K562 (cell line): Measurements from ENCODE around the gene COL10A1. TPM values are rescaled to one million over a fixed set of nuclear protein-coding genes. Genes with fewer than 3 reads are reported as not detected.
A peak's percentile ranks its signal among the peaks of the same experiment; 100 is the strongest.

Source experiments
- ATAC-seq: fragments of 200-7000 bp; cut with Tn5 transposase; 3 replicates; pipeline ENCODE4 v1.9.1; 2020; ENCODE audit warnings: moderate library complexity
- BruUV-seq: library from RNA; stranded (reverse); fragments of 400-500 nt; replicated peaks from 2 replicates; lab custom pipeline; 2021; lab: Mats Ljungman, UMichigan
- CTCF ChIA-PET: fragments of 300-600 bp; formaldehyde crosslinking; extraction: SDS; loops from one replicate; lab custom pipeline; 2021; ENCODE audit warnings: low intra/inter-chr PET ratio; lab: Yijun Ruan, JAX
- POLR2A ChIA-PET: fragments of 300-600, 350-650 bp; sonication (Branson Sonifier 250); formaldehyde crosslinking; extraction: SDS; loops from one replicate; lab custom pipeline; 2021; ENCODE audit warnings: antibody characterized with exemption, inconsistent platforms; lab: Yijun Ruan, JAX
- DNase-seq, 4 experiments: peaks; one replicate each; pipeline versions ENCODE4 v3.0.0 to v3.0.0-alpha.2; 2011 to 2018; ENCODE audit warnings: low spot score in 3 of 4, mixed read lengths in 3 of 4; ENCODE audit errors: extremely low read depth in 1 of 4
- FAIRE-seq: peaks from 2 replicates; lab custom pipeline; 2011; peaks lifted over from hg19 to GRCh38; lab: Jason Lieb, UNC
- H2AFZ ChIP-seq: 2 replicates; pipeline ENCODE4 v1.6.0; 2011; ENCODE audit warnings: low read depth, low read length, control low read depth, inconsistent platforms
- H3K27ac ChIP-seq: fragments of 200-600 bp; 3 replicates; pipeline ENCODE4 v1.8.0; 2011; ENCODE audit warnings: low read depth, mild to moderate bottlenecking, control low read depth, inconsistent platforms, low read length, moderate library complexity, mixed read lengths; ENCODE audit errors: extremely low read depth
- H3K27me3 ChIP-seq, 2 experiments: fragments of 300-600 bp in 1 of 2; 2 replicates in 1 of 2; 3 replicates in 1 of 2; pipeline versions ENCODE4 v1.6.0 to v1.8.0; 2011; ENCODE audit warnings: inconsistent platforms in 2 of 2, low read length in 2 of 2, mild to moderate bottlenecking in 1 of 2, mixed read lengths in 1 of 2, moderate library complexity in 1 of 2; ENCODE audit not compliant: control insufficient read depth in 2 of 2, insufficient read depth in 2 of 2
- H3K36me3 ChIP-seq: fragments of 300-600 bp; 3 replicates; pipeline ENCODE4 v1.8.0; 2011; ENCODE audit warnings: mild to moderate bottlenecking, low read length, inconsistent platforms; ENCODE audit not compliant: control insufficient read depth, insufficient read depth
- H3K4me1 ChIP-seq, 2 experiments: fragments of 200-600 bp in 1 of 2; replicated peaks in 1 of 2; 2 replicates in 1 of 2; 3 replicates in 1 of 2; pipeline versions ENCODE4 v1.5.1 to v1.8.0; 2011; ENCODE audit warnings: inconsistent platforms in 2 of 2, low read length in 2 of 2, mild to moderate bottlenecking in 1 of 2, mixed read lengths in 1 of 2, moderate library complexity in 1 of 2; ENCODE audit not compliant: control insufficient read depth in 2 of 2, insufficient read depth in 2 of 2
- H3K4me2 ChIP-seq: 2 replicates; pipeline ENCODE4 v1.6.1; 2011; ENCODE audit warnings: low read length, control low read depth, inconsistent platforms, mixed read lengths; ENCODE audit not compliant: insufficient read depth
- H3K4me3 ChIP-seq: fragments of 200-600 bp; sonication (generic), shearing (Covaris generic); 2 replicates; pipeline ENCODE4 v1.5.1; 2016; ENCODE audit warnings: control low read depth, inconsistent platforms
- H3K79me2 ChIP-seq: fragments of 200-600 bp; 3 replicates; pipeline ENCODE4 v1.8.0; 2011; ENCODE audit warnings: low read length, inconsistent platforms; ENCODE audit not compliant: control insufficient read depth, insufficient read depth
- H3K9ac ChIP-seq, 2 experiments: 2 replicates each; pipeline versions ENCODE4 v1.6.0 to v1.6.1; 2011; ENCODE audit warnings: low read depth in 2 of 2, low read length in 2 of 2, control low read depth in 1 of 2, inconsistent platforms in 1 of 2, mild to moderate bottlenecking in 1 of 2, mixed read lengths in 1 of 2; ENCODE audit not compliant: insufficient read depth in 1 of 2
- H3K9me1 ChIP-seq: one replicate; pipeline ENCODE4 v1.6.0; 2011; ENCODE audit warnings: inconsistent platforms, mild to moderate bottlenecking, low read length, moderate library complexity; ENCODE audit not compliant: control insufficient read depth, insufficient read depth
- H3K9me3 ChIP-seq: replicated peaks from 2 replicates; pipeline ENCODE4 v1.5.1; 2011; ENCODE audit warnings: low read depth, low read length, inconsistent platforms; ENCODE audit not compliant: control insufficient read depth, insufficient read depth
- H4K20me1 ChIP-seq: replicated peaks from 2 replicates; pipeline ENCODE4 v1.6.1; 2011; ENCODE audit warnings: low read length, inconsistent platforms, mixed read lengths; ENCODE audit not compliant: control insufficient read depth, insufficient read depth
- CTCF ChIP-seq, 3 experiments: IDR thresholded peaks in 2 of 3; conservative IDR thresholded peaks in 1 of 3; 2 replicates each; pipeline ENCODE4 v1.5.1; 2011 to 2012; ENCODE audit warnings: low read length in 3 of 3, mild to moderate bottlenecking in 3 of 3, control low read depth in 2 of 3, improper control_type of control experiment in 1 of 3, inconsistent platforms in 1 of 3, low read depth in 1 of 3, mixed read lengths in 1 of 3, moderate library complexity in 1 of 3; ENCODE audit not compliant: insufficient read depth in 2 of 3
- ESRRA ChIP-seq: fragments of 450-650 bp; IDR thresholded peaks from 2 replicates; pipeline ENCODE4 v1.6.1; 2014; ENCODE audit warnings: low read depth, mild to moderate bottlenecking, moderate library complexity, borderline replicate concordance
- NFIC ChIP-seq: fragments of 450-650 bp; IDR thresholded peaks from 2 replicates; pipeline ENCODE4 v1.6.1; 2017; ENCODE audit warnings: mild to moderate bottlenecking, inconsistent platforms
- PHB ChIP-seq: fragments of 250-450 bp; sonication (Bioruptor Pico); IDR thresholded peaks from 2 replicates; pipeline ENCODE4 v1.5.0; 2021
- RAD21 ChIP-seq, 2 experiments: fragments of 250-450 bp in 1 of 2; fragments of 450-650 bp in 1 of 2; sonication (Bioruptor Pico) in 1 of 2; formaldehyde crosslinking in 1 of 2; IDR thresholded peaks in 1 of 2; conservative IDR thresholded peaks in 1 of 2; 2 replicates each; pipeline versions ENCODE4 v1.4.0 to v1.8.0; 2020 to 2022; ENCODE audit warnings: mild to moderate bottlenecking in 2 of 2, moderate library complexity in 1 of 2
- TEAD4 ChIP-seq, 2 experiments: sonication (generic) in 1 of 2; formaldehyde crosslinking in 1 of 2; IDR thresholded peaks; 2 replicates each; pipeline versions ENCODE4 v1.6.1 to v1.8.0; 2012 to 2022; ENCODE audit warnings: borderline replicate concordance in 1 of 2, inconsistent platforms in 1 of 2, low read length in 1 of 2, mild to moderate bottlenecking in 1 of 2, missing genetic modification reagents in 1 of 2
- WGBS: fragments of 100-300 bp; shearing (Covaris generic); methylation state at CpG from one replicate; pipeline ENCODE4 v1.1.6; 2016; ENCODE audit warnings: low coverage, mixed read lengths; ENCODE audit not compliant: insufficient coverage; ENCODE audit errors: missing lambda C conversion rate; 5-methylcytosine and 5-hydroxymethylcytosine counted together
- in situ Hi-C: fragments of 300-500 bp; cut with MboI; formaldehyde crosslinking; loops from 4 replicates; pipeline ENCODE4 v1.15.0; 2018; ENCODE audit warnings: inconsistent platforms, mixed read lengths
- intact Hi-C: fragments of 100-400 bp; cut with micrococcal nuclease; formaldehyde crosslinking; loops from 2 replicates; pipeline ENCODE4 v1.14.2; 2022
- polyA plus RNA-seq, 8 experiments: library from polyadenylated mRNA; depleted of rRNA in 4 of 8; stranded (reverse) in 5 of 8; unstranded in 3 of 8; fragments of >200 nt; fragmentation: Nextera tagmentation in 2 of 8; fragmentation: Illumina TruSeq in 1 of 8; extraction: Ambion mirVana in 2 of 8; extraction: Trizol in 1 of 8; gene quantifications; 2 replicates each; pipeline versions ENCODE4 v1.2.1 to v1.2.3, GENCODE V29; 2011 to 2014; ENCODE audit warnings: inconsistent platforms in 1 of 8, missing spikeins in 1 of 8
- total RNA-seq, 7 experiments: library from RNA; depleted of rRNA in 6 of 7; stranded (reverse); fragments of >200 nt in 6 of 7; fragmentation: Illumina TruSeq in 2 of 7; extraction: Trizol in 2 of 7; gene quantifications; 2 replicates each; pipeline versions ENCODE4 v1.2.1 to v1.2.3, GENCODE V29; 2011 to 2021; ENCODE audit warnings: low replicate concordance in 1 of 7
- TF ChIP-seq, protein P1 (sequence below): IDR thresholded peaks from 2 replicates; pipeline ENCODE4 v1.6.1; 2011; ENCODE audit warnings: borderline replicate concordance, low read depth, mild to moderate bottlenecking, moderate library complexity, low read length; ENCODE audit not compliant: insufficient read depth, poor library complexity, severe bottlenecking

The COL10A1 gene
- total and polyA plus RNA-seq, 9 of the 15 experiments (the other 6 are each of a cell fraction or from before 2014, with no cell fraction given), result 0.06 to 0.08 TPM; not detected in 7

GRCh38 chr6:116139917-116140316, 14.0 kb upstream of the COL10A1 start:
- intact Hi-C loops, result loop anchor here (5.0 kb wide), 1 partner anchor 77 kb away; no protein-coding TSS in a partner anchor
- 0 out of 2 replicates have a peak overlapping the region, but pooled peaks have one; percentile 27 for H2AFZ ChIP-seq
- no peaks in the 10 kb centered on the region for H4K20me1 ChIP-seq
- no peaks in the 10 kb centered on the region for H3K79me2 ChIP-seq
- peaks cover 0 to 3% of the 10 kb centered on the region in 2 experiments; a peak in 2 of 5 replicates for H3K4me1 ChIP-seq
- no TSS peak for BruUV-seq
- H3K9me1 ChIP-seq, result no peaks in the 10 kb centered on the region
- FAIRE-seq (no peak), DNase-seq (peak in 1 of 4 experiments; percentile 34)
- TF ChIP-seq, protein P1, sequence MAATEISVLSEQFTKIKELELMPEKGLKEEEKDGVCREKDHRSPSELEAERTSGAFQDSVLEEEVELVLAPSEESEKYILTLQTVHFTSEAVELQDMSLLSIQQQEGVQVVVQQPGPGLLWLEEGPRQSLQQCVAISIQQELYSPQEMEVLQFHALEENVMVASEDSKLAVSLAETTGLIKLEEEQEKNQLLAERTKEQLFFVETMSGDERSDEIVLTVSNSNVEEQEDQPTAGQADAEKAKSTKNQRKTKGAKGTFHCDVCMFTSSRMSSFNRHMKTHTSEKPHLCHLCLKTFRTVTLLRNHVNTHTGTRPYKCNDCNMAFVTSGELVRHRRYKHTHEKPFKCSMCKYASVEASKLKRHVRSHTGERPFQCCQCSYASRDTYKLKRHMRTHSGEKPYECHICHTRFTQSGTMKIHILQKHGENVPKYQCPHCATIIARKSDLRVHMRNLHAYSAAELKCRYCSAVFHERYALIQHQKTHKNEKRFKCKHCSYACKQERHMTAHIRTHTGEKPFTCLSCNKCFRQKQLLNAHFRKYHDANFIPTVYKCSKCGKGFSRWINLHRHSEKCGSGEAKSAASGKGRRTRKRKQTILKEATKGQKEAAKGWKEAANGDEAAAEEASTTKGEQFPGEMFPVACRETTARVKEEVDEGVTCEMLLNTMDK, result peak; percentile 26
- TF ChIP-seq ESRRA, result no peak
- TF ChIP-seq PHB (CRISPR knock-in tag), result no peak
- peak; percentile 43 to 92 (median 65); a peak in 5 of 6 replicates for TF ChIP-seq CTCF (IDR thresholded peaks at IDR 0.05 in 2 of 3, conservative IDR thresholded peaks at IDR 0.05 in 1 of 3; ENCODE audit: insufficient read depth in 2 of 3, low read depth in 1 of 3, low read length in 3 of 3)
- 0 out of 2 replicates have a peak, but pooled peaks have one; percentile 22 for TF ChIP-seq TEAD4 (IDR thresholded peaks at IDR 0.05; ENCODE audit: low read length)
- TF ChIP-seq TEAD4 (CRISPR knock-in tag; IDR thresholded peaks at IDR 0.05; ENCODE audit: borderline replicate concordance), result no peak
- 0 out of 4 replicates have a peak, but pooled peaks of 1 of the 2 experiments have one; percentile 12 for TF ChIP-seq RAD21 (CRISPR knock-in tag; conservative IDR thresholded peaks at IDR 0.05 in 1 of 2, IDR thresholded peaks at IDR 0.05 in 1 of 2)
- TF ChIP-seq NFIC, result peak; percentile 66
- TF ChIP-seq, all 486 proteins: peak for 5
- Histone ChIP-seq H3K4me3 (no peak overlapping the region), H3K27ac (no peak overlapping the region), H3K36me3 (no peaks in the 10 kb centered on the region), H3K9ac (no peak overlapping the region), H3K9me3 (no peaks in the 10 kb centered on the region), H3K27me3 (no peaks in the 10 kb centered on the region), H3K4me2 (no peak overlapping the region)
- 48% methylated on average over 4 of the region's 4 CpGs for WGBS
- CTCF ChIA-PET, result no interaction called here
- POLR2A ChIA-PET, result no interaction called here
- peak; percentile 73 for ATAC-seq
- in situ Hi-C loops, result no loop called here
